ENCODE results near the gene RHOF.
A peak's percentile ranks its signal among the peaks of the same experiment; 100 is the strongest.

- TF ChIP-seq CTCF (IDR thresholded peaks at IDR 0.05) (no peak), REST (IDR thresholded peaks at IDR 0.05; ENCODE audit: insufficient read depth in 1 of 2, low read depth in 2 of 2, low read length in 1 of 2) (no peak), POLR2AphosphoS5 (IDR thresholded peaks at IDR 0.05; ENCODE audit: low read depth, low read length) (peak; percentile 76), SIN3A (IDR thresholded peaks at IDR 0.05; ENCODE audit: borderline replicate concordance, insufficient read depth, low read depth, low read length) (no peak; the same call in 1 of the 2 replicates)
These were observed 3.6 kb upstream of the RHOF start for GRCh38 chr12:121796855-121797751.
